HepG2 (cell line): ENCODE measurements around the gene NOL4L. TPM values are rescaled to one million over a fixed set of nuclear protein-coding genes. Genes with fewer than 3 reads are reported as not detected.

Source experiments
- ATRX ChIP-seq: sonication (generic); formaldehyde crosslinking; IDR thresholded peaks from 2 replicates; pipeline ENCODE4 v1.4.0; 2020; ENCODE audit warnings: missing genetic modification reagents, borderline replicate concordance
- CBX2 ChIP-seq, 2 experiments: fragments of 200-600 bp in 1 of 2; sonication (generic); formaldehyde crosslinking in 1 of 2; IDR thresholded peaks; 2 replicates each; pipeline versions ENCODE4 v1.7.0 to v1.8.1; 2018 to 2022; ENCODE audit warnings: low read depth in 2 of 2, low read length in 1 of 2, mild to moderate bottlenecking in 1 of 2, missing genetic modification reagents in 1 of 2
- EHMT2 ChIP-seq: fragments of 200-600 bp; sonication (generic); IDR thresholded peaks from 2 replicates; pipeline ENCODE4 v1.7.0; 2017; ENCODE audit warnings: antibody characterized with exemption, low read depth, low read length, borderline replicate concordance
- ELF1 ChIP-seq: sonication (generic); formaldehyde crosslinking; IDR thresholded peaks from 2 replicates; pipeline ENCODE4 v1.4.0; 2020; ENCODE audit warnings: missing genetic modification reagents
- GMEB1 ChIP-seq: sonication (generic); formaldehyde crosslinking; IDR thresholded peaks from 2 replicates; pipeline ENCODE4 v1.5.1; 2020; ENCODE audit warnings: missing genetic modification reagents, mild to moderate bottlenecking, borderline replicate concordance
- HOXD1 ChIP-seq: sonication (generic); formaldehyde crosslinking; IDR thresholded peaks from 2 replicates; pipeline ENCODE4 v1.5.0; 2020; ENCODE audit warnings: missing genetic modification reagents
- IRF1 ChIP-seq: sonication (generic); formaldehyde crosslinking; IDR thresholded peaks from 2 replicates; pipeline ENCODE4 v1.4.0; 2020; ENCODE audit warnings: low read depth, mild to moderate bottlenecking, missing genetic modification reagents
- MAX ChIP-seq: IDR thresholded peaks from 2 replicates; pipeline ENCODE4 v1.6.1; 2012; ENCODE audit warnings: inconsistent platforms
- MYC ChIP-seq: sonication (generic); formaldehyde crosslinking; IDR thresholded peaks from 2 replicates; pipeline ENCODE4 v1.9.0; 2021; ENCODE audit warnings: missing genetic modification reagents, borderline replicate concordance
- SNAPC5 ChIP-seq: sonication (generic); formaldehyde crosslinking; IDR thresholded peaks from 2 replicates; pipeline ENCODE4 v1.8.1; 2023; ENCODE audit warnings: mild to moderate bottlenecking, missing genetic modification reagents, borderline replicate concordance
- STAT6 ChIP-seq: sonication (generic); formaldehyde crosslinking; IDR thresholded peaks from 2 replicates; pipeline ENCODE4 v1.4.0; 2020; ENCODE audit warnings: missing genetic modification reagents, mild to moderate bottlenecking, borderline replicate concordance
- XBP1 ChIP-seq: sonication (generic); formaldehyde crosslinking; IDR thresholded peaks from 2 replicates; pipeline ENCODE4 v1.5.0; 2020; ENCODE audit warnings: missing genetic modification reagents
- ZFP91 ChIP-seq: sonication (generic); formaldehyde crosslinking; IDR thresholded peaks from 2 replicates; pipeline ENCODE4 v1.9.0; 2022; ENCODE audit warnings: missing genetic modification reagents, mild to moderate bottlenecking, borderline replicate concordance
- ZMYM2 ChIP-seq: sonication (generic); formaldehyde crosslinking; IDR thresholded peaks from 2 replicates; pipeline ENCODE4 v1.8.0; 2022; ENCODE audit warnings: mild to moderate bottlenecking, missing genetic modification reagents
- ZNF383 ChIP-seq: sonication (generic); formaldehyde crosslinking; IDR thresholded peaks from 2 replicates; pipeline ENCODE4 v1.4.0; 2020; ENCODE audit warnings: missing genetic modification reagents, mild to moderate bottlenecking, borderline replicate concordance
- ZNF460 ChIP-seq: sonication (generic); formaldehyde crosslinking; IDR thresholded peaks from 2 replicates; pipeline ENCODE4 v1.5.1; 2020; ENCODE audit warnings: missing genetic modification reagents, mild to moderate bottlenecking, borderline replicate concordance
- ZNF572 ChIP-seq: sonication (generic); formaldehyde crosslinking; IDR thresholded peaks from 2 replicates; pipeline ENCODE4 v1.5.1; 2020; ENCODE audit warnings: mild to moderate bottlenecking, missing genetic modification reagents
- ZNF616 ChIP-seq: sonication (generic); formaldehyde crosslinking; IDR thresholded peaks from 2 replicates; pipeline ENCODE4 v1.5.0; 2020; ENCODE audit warnings: low read depth, mild to moderate bottlenecking, missing genetic modification reagents
- ZNF619 ChIP-seq: sonication (generic); formaldehyde crosslinking; IDR thresholded peaks from 2 replicates; pipeline ENCODE4 v1.4.0; 2020; ENCODE audit warnings: mild to moderate bottlenecking, missing genetic modification reagents
- ZNF761 ChIP-seq: sonication (generic); formaldehyde crosslinking; conservative IDR thresholded peaks from 2 replicates; pipeline ENCODE4 v1.4.0; 2020; ENCODE audit warnings: mild to moderate bottlenecking, missing genetic modification reagents
- ZNF891 ChIP-seq: sonication (generic); formaldehyde crosslinking; IDR thresholded peaks from 2 replicates; pipeline ENCODE4 v1.5.0; 2020; ENCODE audit warnings: mild to moderate bottlenecking, missing genetic modification reagents
- ZSCAN20 ChIP-seq: sonication (generic); formaldehyde crosslinking; IDR thresholded peaks from 2 replicates; pipeline ENCODE4 v1.4.0; 2020; ENCODE audit warnings: missing genetic modification reagents, mild to moderate bottlenecking, borderline replicate concordance
- polyA plus RNA-seq, 8 experiments: library from polyadenylated mRNA; depleted of rRNA in 3 of 8; stranded (reverse) in 7 of 8; unstranded in 1 of 8; fragments of >200 nt; fragmentation: Illumina TruSeq in 4 of 8; extraction: Trizol in 4 of 8; gene quantifications; 2 replicates each; pipeline versions ENCODE4 v1.2.1 to v1.2.3, GENCODE V29; 2011 to 2016; ENCODE audit warnings: low read depth in 4 of 8, missing spikeins in 1 of 8, mixed read lengths in 1 of 8; ENCODE audit not compliant: insufficient read depth in 1 of 8
- total RNA-seq, 5 experiments: library from RNA; depleted of rRNA; stranded (reverse); fragments of >200 nt; fragmentation: Illumina TruSeq; extraction: Trizol; gene quantifications; 2 replicates each; pipeline ENCODE4 v1.2.3, GENCODE V29; 2016; ENCODE audit warnings: low read depth in 1 of 5

Gene NOL4L
- total and polyA plus RNA-seq, 2 of the 13 experiments (the other 11 are each of a cell fraction or from before 2014, with no cell fraction given) = 16.6 to 35.4 TPM

- TF ChIP-seq ATRX (CRISPR knock-in tag) = no peak
- no peak for TF ChIP-seq ZNF761 (CRISPR knock-in tag)
- no peak for TF ChIP-seq STAT6
- no peak for TF ChIP-seq MYC (CRISPR knock-in tag)
- TF ChIP-seq ZSCAN20 (CRISPR knock-in tag) = no peak
- no peak for TF ChIP-seq ZNF891 (CRISPR knock-in tag)
- no peak for TF ChIP-seq SNAPC5 (CRISPR knock-in tag)
- TF ChIP-seq ELF1 = no peak
- TF ChIP-seq MAX = no peak; the same call in 1 of the 2 replicates
- TF ChIP-seq ZNF616 (CRISPR knock-in tag) = no peak
- no peak for TF ChIP-seq ZNF460 (CRISPR knock-in tag)
- 0 out of 2 replicates have a peak, but pooled peaks have one; percentile 20 for TF ChIP-seq IRF1 (CRISPR knock-in tag)
- no peak for TF ChIP-seq ZMYM2 (CRISPR knock-in tag)
- no peak for TF ChIP-seq CBX2 (IDR thresholded peaks at IDR 0.05; ENCODE audit: low read depth, low read length)
- TF ChIP-seq CBX2 (CRISPR knock-in tag; IDR thresholded peaks at IDR 0.05; ENCODE audit: low read depth) = no peak
- no peak for TF ChIP-seq ZNF619 (CRISPR knock-in tag)
- 0 out of 2 replicates have a peak, but pooled peaks have one; percentile 11 for TF ChIP-seq GMEB1
- TF ChIP-seq ZNF572 (CRISPR knock-in tag) = no peak
- no peak for TF ChIP-seq ZNF383 (CRISPR knock-in tag)
- 0 out of 2 replicates have a peak, but pooled peaks have one; percentile 6 for TF ChIP-seq HOXD1 (CRISPR knock-in tag)
- no peak for TF ChIP-seq EHMT2
- no peak; the same call in none of the 2 replicates for TF ChIP-seq ZFP91 (CRISPR knock-in tag)
- TF ChIP-seq XBP1 = no peak
Observed at GRCh38 chr20:32474009-32474716, 111.0 kb downstream of the NOL4L start (continued).
